ENCODE results near the gene NSUN2.
"Not testable (repeated sequence)": the region's sequence is repeated elsewhere in the genome, so short reads cannot be mapped to it uniquely, and the experiment has no call there.

NSUN2 gene

GRCh38 chr5:6632888-6633468 lies at the start of gene NSUN2, which contains the start of gene SRD5A1:
Gene NSUN2 (minus strand): TSS chr5:6633044. CDS start chr5:6632979, 65 bp downstream.
Gene SRD5A1 (plus strand): TSS chr5:6633440. CDS start chr5:6633577, 137 bp downstream.
- FAIRE-seq, result no peak

- no peak for FAIRE-seq
Measured at GRCh38 chr5:6682239-6682638, 49.4 kb upstream of the NSUN2 start.

- no peak for FAIRE-seq
Measured at GRCh38 chr5:6681682-6682081, 48.8 kb upstream of the NSUN2 start.

- no peak for FAIRE-seq
Measured at GRCh38 chr5:6680922-6681321, 48.1 kb upstream of the NSUN2 start.

- no peak for FAIRE-seq
Measured at GRCh38 chr5:6678385-6678784, 45.5 kb upstream of the NSUN2 start.

DNA sequence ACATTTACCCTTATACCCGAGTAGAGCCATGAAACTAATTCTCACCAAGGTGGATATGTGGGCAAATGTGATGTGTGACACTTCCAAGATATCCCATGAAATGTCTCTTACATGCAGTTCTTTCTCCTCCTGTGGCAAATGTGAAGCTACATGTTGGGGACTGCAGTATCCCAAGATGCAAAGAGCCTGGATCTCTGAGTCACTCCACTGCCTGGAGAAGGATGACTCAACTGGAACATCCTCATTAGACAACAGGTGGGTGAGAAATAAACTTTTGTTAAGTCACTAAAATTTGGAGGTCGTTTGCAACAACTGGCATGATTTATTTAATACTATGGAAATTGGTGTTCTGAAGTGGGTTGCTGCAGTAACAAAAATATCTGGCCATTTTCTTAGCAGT lies 43.9 kb upstream of the NSUN2 start:
- no peak for FAIRE-seq

GRCh38 chr5:6675784-6676491 lies 43.1 kb upstream of the NSUN2 start:
- no peak for FAIRE-seq

DNA sequence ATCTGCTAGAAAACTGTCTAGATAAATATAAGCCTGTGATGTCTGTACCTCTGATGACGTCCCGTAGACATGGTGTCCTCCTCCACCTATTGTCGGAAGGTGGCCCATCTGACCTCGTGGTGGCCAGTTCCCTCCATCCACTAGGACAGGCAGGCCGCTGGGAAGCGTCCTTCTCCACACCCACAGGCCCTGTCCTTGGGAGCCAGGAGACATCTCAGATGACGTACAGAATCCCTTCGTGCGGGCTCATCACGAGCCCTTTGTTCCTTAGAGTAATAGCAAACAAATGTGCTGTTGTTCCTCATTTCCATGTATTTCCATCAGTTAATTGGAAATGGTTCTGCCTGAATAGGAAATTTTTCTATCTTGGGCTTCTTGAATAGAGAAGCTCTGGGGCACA lies 42.0 kb upstream of the NSUN2 start:
- no peak for FAIRE-seq

GRCh38 chr5:6674421-6674820 lies 41.6 kb upstream of the NSUN2 start:
- FAIRE-seq, result no peak

- no peak for FAIRE-seq
Measured at GRCh38 chr5:6673963-6674362, 41.1 kb upstream of the NSUN2 start.

DNA sequence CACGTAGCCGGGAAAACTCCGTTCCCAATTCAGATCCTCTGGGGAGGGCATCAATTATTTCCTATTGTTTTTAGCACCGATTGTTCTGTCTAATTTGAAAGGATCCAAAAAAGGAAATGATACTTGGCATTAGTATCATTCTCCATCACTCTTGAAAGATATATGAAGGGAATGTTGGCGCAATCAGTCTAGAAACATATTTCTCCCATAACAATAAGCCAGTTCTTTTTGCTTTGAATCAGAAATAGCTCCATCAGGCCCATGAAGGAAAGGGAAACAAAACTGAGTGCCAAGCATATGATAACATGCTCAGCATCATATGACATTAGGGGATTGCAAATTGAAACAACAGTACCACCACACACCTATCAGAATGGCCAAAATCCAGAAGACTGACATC lies 40.2 kb upstream of the NSUN2 start:
- FAIRE-seq, result no peak

DNA sequence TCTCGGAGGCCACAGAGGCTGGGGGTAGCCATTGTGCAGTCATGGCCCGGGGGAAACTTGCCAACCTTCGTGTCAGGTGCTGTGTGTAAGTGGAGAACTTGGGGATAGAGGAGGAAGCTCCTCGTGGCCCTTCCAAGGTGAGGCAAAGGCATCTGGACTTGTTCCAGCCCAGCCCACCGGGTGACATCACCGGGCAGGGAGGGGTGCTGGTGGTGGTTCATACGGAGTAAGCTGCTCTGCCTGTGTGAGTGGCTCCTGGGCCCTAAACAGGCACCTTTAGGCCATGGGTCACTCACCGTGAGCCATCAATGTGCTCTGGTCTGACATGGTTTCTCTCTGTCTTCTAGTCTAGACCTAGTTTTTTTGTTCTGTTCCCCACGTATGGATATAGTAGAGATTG lies 35.9 kb upstream of the NSUN2 start:
- not testable (repeated sequence) for FAIRE-seq

- FAIRE-seq, result no peak
Measured at GRCh38 chr5:6667648-6668047, 34.8 kb upstream of the NSUN2 start.

GRCh38 chr5:6666762-6667161 lies 33.9 kb upstream of the NSUN2 start:
- no peak for FAIRE-seq

DNA sequence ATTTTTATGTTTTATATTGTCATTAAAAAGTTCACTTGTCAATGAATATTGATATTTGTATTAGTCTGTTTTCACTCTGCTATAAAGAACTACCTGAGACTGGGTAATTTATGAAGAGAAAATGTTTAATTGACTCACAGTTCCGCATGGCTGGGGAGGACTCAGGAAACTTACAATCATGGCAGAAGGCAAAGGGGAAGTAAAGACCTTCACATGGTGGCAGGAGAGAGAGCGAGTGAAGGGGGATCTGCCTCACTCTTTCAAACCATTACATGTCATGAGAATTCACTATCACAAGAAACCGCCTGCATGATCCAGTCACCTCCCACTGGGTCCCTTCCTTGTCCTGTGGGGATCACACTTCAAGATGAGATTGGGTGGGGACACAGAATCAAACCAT lies 27.8 kb upstream of the NSUN2 start:
- FAIRE-seq, result no peak

- FAIRE-seq, result no peak
Measured at GRCh38 chr5:6659941-6660684, 27.3 kb upstream of the NSUN2 start.

GRCh38 chr5:6656680-6657079 lies 23.8 kb upstream of the NSUN2 start:
- FAIRE-seq, result no peak

DNA sequence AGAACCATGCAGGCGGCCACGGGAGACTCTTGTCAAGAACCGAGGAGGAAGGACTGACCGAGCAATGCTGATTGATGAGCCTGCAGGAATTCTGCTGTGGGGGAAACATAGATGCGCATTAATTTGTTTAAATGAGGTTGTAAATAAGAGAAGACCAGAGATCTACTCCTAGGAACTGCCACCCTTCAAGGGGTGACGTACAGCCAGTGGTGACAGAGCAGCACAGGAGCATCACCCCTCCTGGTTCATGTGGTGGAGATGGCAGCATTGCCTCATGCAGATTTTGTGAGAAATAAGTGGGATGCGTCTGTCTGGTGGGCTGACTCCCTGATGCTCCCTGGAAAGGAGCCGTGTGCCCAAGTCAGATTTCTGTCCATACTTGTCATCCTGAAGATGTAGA lies 22.6 kb upstream of the NSUN2 start:
- no peak for FAIRE-seq

DNA sequence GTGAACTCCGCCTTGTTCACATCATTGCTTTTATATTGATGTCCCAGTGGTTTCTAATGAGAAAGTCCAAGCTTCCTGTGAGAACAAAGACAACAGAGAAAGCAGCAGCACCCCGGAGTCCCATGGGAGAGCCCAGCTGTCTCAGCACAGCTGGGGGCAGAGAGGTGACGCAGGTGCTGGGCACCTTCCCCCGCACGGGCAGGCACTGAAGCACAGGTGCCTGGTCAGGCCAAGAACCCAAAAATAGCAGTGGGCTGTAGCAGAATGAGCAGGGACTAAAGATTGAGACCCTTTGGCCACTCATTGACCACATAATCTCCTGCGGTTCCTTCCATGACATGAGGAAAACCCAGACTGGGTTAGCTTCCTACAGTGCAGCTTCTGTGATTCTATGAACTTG lies 19.2 kb upstream of the NSUN2 start:
- no peak for FAIRE-seq

- no peak for FAIRE-seq
Measured at GRCh38 chr5:6649681-6650080, 16.8 kb upstream of the NSUN2 start.

DNA sequence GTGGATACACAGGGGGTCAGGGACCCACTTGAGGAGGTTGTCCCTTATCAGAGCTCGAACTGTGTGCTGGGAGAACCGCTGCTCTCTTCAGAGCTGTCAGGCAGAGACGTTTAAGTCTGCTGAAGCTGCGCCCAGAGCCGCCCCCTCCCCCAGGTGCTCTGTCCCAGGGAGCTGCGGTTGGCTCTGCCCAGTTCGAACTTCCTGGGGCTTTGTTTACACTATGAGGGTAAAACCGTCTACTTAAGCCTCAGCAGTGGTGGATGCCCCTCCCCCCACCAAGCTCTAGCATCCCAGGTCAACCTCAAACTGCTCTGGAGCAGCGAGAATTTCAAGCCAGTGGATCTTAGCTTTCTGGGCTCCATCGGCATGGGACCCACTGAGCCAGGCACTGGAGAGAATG lies 16.3 kb upstream of the NSUN2 start:
- FAIRE-seq, result no peak

GRCh38 chr5:6645571-6646362 lies 12.9 kb upstream of the NSUN2 start:
- FAIRE-seq, result not testable (repeated sequence)

GRCh38 chr5:6644794-6645241 lies 12.0 kb upstream of the NSUN2 start:
- FAIRE-seq, result no peak

Data from colon (tissue), 2 donors.